GM18858 (cell line): ENCODE results near the gene SS18L1.
A peak's percentile ranks its signal among the peaks of the same experiment; 100 is the strongest.

Experiments
- ATAC-seq: cut with Tn5 transposase; IDR thresholded peaks from one replicate; pipeline ENCODE4 v1.9.1; 2021; ENCODE audit not compliant: unreplicated experiment

Gene SS18L1

DNA sequence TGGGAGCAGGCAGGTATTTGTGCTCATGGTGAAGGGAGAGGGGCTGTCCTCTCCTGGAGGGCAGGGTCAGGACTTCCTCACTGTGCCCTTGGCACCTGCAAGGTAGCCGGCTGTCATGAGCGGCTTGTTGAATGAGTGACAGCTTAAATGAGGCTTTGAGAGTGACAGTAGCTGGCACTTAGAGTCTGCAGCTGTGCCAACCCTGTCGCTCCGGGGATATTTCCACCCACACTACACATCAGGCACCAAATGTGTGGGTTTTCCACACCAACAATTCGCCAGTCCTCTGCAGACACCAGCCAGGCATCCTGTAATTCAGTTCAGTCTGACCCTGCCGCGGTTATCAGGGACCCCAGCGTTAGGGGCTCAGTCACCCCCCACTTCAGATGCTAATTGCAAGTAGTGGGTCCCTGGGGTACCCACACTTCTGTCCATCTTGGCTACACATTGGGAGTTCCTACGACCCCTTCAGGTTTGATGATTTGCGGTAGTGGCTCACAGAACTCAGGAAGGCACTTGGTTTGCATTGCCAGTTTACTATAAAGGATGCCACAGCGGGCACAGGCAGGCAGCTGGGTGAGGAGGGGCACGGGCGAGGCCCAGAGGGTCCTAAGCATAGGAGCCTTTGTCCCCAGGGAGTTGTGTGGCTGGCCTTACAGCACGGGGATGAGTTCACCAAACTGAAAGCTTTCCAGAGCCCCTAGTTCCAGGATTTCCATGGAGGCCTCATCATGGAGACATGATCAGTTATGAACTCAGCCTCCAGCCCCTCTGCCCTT is 48.4 kb downstream of the SS18L1 start:
- ATAC-seq, result no peak

DNA sequence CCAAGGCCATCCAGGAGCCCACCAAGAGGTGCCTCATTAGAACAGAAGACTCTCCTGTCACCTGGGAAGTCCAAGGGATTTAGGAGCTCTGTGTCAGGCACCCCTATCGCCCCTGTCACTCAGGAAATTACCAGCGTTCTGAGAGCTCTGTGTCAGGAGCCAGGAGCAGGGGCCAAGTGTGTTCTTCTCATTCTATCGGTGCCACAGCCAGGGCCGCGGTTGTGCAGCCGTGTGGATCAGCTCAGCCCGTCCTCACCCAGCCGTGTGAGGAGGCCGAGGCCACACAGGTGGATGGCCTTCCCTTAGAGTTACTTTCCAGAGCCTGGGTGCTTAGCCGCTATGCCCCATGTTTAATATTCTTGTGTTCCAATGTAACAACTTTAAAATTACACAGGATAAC is 49.1 kb downstream of the SS18L1 start:
- no peak for ATAC-seq

DNA sequence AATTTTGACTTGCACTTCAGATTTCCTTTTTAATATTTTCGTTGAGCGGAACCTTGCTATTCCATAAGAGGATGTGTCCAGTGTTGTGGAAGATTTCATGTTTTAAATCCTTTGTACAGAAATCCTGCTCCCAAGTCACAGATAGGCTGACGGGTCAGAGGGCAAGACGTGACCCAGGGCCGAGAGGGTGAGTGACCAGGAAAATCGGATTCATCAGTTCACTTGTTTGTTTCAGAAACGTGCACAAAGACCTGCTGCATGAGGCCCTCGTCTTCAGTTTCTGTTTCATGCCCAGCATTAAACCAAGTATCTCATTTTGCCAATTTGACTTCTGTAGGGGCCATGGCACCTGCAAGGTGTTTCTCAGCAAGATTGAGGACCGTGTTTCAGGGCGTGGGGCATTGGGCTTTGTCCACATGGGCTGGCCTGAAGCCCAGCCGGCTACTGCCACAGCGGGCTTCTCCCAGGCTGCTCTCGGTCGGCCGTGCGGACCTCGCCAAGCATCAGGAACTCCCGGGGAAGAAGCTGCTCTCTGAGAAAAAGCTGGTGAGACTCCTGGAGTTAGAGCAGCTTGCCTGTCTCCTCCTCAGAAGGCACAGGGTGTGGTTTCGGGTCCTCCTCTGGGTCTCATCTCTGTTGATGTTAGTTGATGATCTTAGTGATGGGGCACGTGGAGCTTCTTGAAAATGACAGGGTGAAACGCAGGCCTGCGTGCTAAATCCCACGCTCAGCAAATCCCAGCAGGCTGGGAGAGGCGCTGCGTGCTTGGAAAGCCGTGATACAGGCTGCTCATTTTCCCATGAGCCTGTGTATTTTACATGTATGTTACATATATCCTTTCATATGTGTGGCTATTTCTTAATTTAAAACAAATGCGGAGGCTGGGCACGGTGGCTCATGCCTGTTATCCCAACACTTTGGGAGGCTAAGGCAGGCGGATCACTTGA is 49.8 kb downstream of the SS18L1 start:
- ATAC-seq, result no peak

DNA sequence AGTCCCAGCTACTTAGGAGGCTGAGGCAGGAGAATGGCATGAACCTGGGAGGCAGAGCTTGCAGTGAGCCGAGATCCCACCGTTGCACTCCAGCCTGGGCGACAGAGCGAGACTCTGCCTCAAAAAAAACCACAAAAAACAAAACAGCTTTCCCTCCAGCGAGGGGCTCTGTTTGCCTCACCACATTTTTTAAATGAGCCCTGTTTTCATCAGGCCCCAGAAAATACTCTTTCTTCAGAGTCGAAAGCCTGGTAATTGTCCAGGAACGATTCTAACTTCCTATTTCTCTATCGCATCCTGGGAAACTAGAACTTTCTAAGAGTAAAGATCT is 51.5 kb downstream of the SS18L1 start:
- ATAC-seq, result no peak

DNA sequence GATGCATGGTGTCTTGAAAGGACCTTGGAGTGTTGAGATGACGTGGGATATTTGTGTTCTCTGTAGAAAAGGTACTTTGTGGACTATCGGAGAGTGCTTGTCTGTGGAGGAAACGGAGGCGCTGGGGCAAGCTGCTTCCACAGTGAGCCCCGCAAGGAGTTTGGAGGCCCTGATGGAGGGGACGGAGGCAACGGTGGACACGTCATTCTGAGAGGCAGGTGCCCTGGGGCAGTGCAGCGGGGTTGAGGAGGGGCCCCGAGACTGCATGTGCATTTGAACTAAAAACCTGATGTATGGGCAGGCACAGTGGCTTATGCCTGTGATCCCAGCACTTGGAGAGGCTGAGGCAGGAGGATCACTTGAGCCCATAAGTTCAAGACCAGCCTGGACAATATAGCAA is 52.2 kb downstream of the SS18L1 start:
- no peak for ATAC-seq

DNA sequence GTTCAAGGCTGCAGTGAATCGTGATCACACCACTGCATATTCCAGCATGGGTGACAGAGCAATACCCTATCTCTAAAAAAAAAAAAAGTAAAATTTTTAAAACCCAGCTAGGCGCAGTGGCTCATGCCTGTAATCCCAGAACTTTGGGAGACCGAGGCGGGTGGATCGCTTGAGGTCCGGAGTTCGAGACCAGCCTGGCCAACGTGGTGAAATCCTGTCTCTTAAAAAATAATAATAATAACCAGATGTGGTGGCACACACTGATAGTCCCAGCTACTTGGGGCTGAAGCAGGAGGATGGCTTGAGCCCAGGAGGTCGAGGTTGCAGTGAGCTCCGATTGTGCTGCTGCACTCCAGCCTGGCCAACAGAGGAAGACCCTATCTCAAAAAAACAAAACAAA is 52.7 kb downstream of the SS18L1 start:
- ATAC-seq, result no peak

DNA sequence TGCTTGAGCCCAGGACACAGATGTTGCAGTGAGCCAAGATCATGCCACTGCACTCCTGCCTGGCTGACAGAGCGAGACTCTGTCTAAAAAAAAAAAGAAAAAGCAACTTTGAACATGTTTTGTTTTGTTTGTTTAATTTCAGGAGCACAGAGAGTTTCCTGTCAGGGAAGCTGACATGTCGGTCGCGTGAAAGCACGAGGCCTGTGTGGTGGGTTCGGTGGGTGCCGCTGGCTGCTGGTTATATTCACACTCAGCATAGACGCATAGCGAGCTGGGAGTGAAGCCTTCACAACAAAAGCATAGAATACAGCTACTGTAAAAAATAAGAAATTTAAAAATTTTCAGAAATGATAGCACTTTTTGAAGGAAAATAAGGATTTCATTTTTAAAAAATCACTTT is 53.7 kb downstream of the SS18L1 start:
- no peak for ATAC-seq

DNA sequence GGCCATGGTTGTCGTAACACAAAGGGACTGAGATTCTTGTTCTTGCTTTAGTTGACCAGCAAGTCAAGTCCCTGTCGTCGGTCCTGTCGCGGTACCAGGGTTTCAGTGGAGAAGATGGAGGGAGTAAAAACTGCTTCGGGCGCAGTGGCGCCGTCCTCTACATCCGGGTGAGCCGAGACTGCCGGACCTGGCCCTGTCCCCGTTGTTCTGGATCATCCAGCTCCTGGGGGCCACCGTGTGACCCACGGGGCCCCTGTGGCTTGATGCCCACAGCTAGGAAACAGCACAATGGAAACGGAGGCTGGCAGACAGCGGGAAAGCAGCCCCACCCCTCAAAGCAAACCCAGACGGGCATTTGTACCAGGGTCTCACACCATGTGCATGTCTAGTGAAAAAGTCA is 54.2 kb downstream of the SS18L1 start:
- ATAC-seq, result no peak

DNA sequence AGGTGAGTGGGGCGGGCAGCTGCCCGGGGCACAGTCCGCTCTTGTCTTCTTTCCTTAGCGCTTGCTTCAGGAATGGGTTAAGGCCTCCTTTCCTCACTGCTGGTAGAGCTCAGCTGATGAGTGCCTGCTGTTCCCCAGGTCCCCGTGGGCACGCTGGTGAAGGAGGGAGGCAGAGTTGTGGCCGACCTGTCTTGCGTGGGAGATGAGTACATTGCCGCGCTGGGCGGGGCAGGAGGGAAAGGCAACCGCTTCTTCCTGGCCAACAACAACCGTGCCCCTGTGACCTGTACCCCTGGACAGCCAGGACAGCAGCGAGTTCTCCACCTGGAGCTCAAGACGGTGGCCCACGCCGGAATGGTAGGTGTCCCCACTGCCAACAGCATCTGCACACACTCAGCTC is 54.9 kb downstream of the SS18L1 start:
- ATAC-seq, result no peak

DNA sequence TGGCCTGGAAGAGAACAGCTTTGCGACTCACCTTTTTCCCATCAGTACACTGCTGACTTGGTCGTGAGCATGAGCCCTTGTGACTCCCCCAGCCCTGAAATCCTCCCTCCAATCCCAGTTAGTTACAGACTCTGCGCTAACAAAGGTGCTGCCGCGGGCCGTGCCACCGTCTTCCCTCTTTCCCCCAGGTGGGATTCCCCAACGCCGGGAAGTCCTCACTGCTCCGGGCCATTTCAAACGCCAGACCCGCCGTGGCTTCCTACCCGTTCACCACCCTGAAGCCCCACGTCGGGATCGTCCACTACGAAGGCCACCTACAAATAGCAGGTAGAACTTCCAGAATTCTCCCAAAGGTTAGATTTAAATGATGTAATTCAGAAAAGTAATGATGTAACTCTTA is 55.4 kb downstream of the SS18L1 start:
- ATAC-seq, result no peak

DNA sequence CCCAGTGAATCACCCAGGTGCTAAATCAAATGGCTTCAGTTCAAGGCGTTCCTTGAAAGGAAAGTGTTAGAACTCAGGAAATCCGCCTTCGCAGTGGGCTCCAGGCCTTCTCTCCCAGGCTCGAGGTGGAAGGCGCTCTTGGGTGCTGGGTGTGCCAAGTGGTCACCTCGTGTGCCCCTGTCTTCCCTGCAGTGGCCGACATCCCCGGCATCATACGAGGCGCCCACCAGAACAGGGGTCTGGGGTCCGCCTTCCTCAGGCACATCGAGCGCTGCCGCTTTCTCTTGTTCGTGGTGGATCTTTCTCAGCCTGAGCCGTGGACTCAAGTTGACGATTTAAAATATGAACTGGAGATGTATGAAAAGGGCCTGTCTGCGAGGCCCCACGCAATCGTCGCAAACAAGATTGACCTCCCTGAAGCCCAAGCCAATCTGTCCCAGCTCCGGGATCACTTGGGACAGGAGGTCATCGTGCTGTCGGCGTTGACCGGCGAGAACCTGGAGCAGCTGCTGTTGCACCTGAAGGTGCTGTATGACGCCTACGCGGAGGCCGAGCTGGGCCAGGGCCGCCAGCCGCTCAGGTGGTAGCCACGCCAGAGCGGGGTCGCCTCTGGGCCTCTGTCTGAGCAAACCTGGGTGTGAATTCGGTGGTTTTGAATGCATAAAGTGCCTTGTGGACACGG is 57.1 kb downstream of the SS18L1 start:
- no peak for ATAC-seq

DNA sequence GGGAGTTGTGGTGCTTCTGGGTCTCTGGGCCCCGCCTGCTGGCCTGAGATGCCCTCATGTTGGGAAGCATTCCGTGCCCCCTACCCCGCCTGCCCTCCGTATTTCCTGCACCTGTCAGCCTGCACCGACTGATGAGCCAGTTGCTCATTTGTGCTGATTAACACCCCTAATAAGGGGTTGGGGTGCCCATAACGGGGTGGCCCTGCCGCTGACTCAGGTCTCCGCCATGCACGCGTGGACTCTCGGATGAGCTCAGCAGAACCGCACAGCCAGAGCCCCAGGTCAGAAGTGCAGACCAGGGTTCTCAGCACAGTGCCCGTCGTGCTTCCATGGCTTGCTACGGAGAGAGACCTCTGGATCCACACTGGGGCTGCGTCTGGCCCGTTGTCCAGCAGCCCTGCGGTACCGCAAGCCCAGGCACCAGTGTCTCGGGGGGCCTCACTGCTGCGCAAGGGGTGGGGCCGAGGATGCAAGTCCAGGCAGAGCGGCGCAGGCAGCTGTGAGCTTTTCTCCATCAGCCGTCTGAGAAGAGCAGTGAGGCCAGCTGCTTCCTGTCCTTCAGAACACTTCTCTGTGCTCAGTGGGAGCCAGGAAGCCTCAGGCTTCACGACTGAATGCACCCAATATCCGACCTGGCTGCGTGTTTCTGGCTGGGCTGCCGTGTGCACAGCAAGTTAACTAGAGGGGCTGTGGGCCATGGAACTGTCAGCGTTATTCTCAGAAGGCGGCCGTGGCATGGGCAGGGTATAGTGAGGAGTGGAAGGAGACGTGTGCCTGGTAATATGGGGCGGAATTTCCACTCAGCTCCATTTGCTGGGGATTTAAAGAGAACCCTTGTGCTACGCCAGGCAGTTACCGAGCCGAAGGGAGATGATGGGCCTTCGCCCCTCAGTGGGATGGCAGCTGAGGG is 57.9 kb downstream of the SS18L1 start:
- ATAC-seq, result peak; percentile 62

DNA sequence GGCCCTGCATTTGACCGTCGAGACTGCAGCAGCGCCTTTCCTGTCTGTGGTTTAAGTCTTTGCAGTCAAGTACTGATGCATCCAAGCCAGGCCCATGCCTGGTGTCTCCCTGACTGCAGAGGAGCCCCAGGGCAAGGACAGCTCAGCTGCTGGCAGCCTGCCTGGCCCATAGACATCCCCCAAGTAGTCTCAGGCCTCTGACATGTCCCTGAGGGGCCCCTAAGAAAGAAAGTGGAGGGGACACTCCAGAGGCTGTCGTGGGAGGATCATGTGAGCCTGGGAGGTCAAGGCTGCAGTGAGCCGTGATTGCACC is 58.5 kb downstream of the SS18L1 start:
- ATAC-seq, result no peak

DNA sequence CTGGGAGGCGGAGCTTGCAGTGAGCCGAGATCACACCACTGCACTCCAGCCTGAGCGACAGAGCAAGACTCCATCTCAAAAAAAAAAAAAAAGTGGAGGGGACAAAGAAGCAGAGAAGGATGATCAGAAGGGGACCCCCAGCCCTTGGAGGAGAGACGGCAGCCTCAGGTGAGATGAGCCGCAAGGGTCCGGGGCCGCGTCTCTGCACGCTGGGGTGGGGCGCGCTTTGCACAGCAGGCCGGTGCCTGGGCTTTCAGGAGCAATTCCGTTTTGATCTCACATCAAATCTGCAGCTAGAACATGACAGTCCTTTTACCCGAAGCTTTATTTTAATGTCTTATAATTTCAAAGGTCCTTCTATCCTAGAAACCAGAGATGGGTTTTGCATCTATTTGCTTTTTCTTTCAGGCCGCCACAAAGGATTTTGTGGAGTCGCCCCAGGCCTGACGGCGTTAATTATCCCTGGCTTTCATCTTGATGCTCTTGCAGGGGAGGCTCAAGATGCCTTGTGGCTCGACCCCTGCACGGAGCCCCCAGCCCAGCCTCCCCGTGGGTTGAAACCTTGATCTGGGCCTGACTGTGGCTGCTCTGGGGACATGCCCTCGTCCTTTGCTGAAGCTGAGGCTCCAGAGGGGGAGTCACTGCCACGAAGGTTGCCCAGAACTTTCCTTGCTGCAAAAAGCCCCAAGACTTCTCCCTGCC is 59.3 kb downstream of the SS18L1 start:
- ATAC-seq, result no peak

DNA sequence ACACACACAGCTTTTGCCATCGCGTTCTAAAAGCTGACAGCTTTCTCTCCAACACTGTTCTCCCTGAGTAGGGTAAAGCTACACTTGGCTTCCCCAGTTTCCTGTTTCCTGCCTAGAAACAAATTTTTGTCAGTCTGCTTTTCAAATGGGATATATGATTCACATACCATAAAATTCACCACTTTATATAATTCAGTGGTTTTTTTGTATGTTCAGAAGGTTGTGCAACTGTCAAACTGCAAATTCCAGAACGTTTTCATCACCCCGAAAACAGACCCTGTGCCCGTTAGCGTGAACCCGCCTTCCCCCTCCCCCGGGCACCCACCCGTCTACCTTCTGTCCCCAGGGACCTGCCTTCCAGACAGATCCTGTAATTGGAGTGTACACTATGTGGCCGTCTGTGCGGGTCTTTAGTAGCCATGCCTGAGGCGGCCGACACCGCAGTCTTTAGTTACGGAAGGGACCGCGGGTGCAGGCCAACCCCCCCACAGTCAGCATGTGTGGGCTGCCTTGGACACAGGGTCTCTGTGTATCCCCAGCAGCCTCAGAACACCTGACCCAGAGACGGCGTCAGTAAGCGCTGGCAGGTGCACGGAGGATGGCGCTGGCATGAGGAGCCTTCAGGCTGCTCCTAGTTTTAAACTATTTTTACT is 59.9 kb downstream of the SS18L1 start:
- no peak for ATAC-seq

DNA sequence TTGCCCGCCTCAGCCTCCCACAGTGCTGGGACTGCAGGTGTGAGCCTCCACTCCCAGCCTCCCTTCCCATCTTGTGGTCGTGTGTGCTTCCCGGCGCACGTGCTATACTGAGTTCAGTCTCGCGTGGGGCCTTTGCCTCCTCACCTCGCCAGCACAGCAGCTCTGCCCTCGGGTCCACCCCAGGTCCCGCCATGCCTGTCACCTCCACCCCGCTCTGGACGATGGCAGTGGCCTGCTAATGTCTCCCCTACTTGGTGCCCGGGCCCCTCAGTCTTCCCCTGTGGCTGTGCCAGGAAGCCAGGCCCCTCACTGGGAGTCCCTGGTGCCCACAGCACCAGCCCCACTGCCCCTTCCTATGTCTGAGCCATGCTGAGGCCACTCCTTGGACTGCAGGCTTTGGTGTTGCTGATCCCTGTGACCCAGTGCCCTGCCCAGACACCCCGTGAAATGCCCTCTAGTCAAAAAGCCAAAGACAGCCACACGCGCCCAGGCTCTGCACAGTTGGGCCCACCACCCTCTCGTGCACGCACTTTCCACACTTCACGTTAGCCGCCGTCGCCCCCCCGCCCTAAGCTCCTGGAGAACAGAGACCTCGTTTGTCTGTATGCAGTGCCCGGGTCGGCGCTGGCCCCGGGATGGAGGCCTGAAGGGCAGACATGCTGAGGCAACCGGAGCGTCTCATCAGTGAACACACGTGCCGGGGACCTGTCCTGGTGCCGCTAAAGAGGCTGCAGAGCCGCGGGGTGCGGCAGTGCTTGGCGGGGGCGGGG is 62.2 kb downstream of the SS18L1 start:
- no peak for ATAC-seq

DNA sequence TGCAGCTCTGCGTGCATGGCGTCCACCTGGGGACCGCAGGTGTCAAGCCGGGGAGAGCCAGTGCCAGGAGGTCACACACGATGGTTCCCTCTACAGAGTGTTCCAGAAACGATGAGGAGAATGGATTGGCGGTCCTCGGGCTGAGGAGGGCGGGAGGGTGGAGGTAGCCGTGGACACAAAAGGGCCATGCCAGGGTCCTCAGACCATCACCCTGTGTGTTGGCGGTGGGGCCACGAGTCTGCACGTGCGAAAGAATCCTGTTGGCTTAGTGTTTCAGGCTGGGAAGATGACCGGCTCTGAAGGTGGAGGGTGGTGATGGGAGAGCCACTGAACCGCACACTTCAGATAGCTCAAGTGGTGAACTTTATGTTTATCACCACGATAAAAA is 62.8 kb downstream of the SS18L1 start:
- no peak for ATAC-seq

DNA sequence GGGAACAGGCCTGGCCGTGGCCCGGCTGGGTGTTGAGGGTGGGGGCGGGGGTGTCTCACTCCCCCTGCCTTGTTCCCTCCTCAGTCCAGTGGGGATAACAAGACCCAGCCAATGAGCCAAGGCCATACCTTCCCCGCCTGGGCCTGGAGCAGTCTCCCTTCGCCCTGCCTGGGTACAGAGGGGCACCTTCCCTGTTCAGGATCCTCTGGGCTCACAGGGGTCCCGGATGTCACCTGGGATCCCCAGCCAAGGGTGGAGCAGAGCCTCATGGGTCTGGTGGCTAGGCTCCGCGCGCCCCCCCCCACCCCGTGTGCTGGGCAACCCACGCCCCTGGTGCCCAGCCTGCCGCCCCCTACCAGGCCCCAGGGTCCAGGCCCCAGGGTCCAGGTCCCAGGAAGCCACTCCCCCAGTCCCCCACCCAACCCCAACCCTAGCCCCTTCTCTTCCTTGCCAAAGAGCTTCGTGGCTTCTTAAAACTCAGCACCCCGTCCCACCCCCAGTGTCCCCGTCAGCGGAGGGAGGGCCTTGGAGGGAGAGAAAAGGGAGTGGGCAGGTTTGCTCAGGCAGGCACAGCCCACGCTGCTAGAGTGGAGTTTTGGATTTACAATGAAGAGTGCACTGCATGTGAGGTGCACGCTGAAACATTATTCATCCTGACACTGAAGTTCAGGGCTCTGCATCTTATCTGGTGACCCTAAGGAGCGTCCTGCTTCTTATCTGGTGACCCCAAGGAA is 64.7 kb downstream of the SS18L1 start:
- no peak for ATAC-seq
